GM18502 (cell line): ENCODE results near the gene KCTD2.

Experiments used
- ATAC-seq: cut with Tn5 transposase; IDR thresholded peaks from one replicate; pipeline ENCODE4 v1.9.1; 2021; ENCODE audit warnings: mild to moderate bottlenecking; ENCODE audit not compliant: unreplicated experiment, poor library complexity

The KCTD2 gene

DNA sequence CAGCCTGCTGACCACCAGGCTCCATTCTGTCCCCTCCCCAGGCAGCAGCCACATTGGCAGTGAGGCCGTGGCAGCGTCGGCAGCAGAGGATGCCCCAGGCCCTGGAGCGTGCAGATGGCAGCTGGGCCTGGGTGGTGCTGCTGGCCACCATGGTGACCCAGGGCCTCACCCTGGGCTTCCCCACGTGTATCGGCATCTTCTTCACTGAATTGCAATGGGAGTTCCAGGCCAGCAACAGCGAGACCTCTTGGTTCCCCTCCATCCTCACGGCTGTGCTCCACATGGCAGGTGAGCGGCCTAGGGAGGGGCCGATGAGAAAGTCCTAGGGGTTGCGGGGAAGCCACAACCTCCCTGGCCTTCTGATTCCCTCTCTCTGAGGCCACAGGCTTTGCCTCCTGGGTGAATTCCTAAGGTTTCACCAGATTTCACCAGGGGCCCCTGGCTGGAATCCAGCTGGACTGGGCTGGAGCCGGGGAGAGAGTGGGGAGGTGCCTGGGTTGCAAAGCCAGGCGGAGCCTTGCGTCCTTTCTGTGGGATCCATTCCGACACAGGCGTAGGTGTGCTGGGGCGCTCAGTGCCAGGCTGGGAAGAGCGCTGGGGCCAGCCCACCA, 46.6 kb downstream of the KCTD2 start:
- ATAC-seq = no peak

GRCh38 chr17:75094871-75095399, 47.9 kb downstream of the KCTD2 start:
- ATAC-seq = no peak

DNA sequence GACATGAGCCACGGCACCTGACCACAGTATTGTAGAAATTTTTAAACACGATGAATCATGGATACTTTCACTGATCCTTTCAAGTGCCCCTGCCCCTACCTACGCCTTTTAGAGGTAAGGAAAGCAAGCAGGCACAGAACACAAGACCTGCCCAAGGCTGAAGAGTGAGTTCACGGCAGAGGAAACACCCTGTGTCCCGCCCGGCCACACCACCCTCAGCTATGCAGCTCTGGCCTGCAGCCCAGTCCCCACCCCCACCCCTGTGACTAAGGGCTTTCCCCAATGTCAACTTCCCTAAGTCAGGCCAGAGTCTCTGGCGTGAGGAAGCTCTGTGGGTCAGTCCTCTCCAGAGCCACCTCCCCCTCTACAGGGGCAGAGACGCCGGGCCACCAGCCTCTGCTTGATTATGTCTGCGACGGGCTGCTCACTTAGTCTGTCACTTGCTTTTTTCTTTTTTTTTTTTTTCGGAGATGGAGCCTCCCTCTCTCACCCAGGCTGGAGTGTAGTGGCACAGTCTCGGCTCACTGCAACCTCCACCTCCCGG, 49.1 kb downstream of the KCTD2 start:
- ATAC-seq = no peak

- no peak for ATAC-seq
Measured at GRCh38 chr17:75097865-75098264, 50.8 kb downstream of the KCTD2 start.

DNA sequence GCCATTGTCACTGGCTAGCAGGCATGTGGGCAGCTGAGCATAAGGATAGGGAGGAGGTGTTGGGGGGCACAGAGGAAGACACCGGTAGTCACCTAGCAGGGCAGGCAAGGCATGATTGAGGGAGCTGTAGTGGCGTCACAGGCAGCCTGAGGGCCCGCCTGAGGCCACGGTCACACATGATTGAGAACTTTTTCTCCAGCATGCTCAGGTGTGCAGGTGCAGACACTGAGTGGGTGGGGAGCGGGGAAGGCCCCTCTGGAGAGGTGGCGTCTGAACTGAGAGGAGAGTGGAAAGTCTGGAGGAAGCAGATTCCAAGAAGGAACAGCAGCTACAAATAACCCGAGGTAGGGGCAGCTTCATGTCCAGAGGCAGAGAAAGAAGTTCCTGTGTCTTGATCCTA, 51.8 kb downstream of the KCTD2 start:
- no peak for ATAC-seq

GRCh38 chr17:75099881-75100595, 53.0 kb downstream of the KCTD2 start:
- no peak for ATAC-seq

GRCh38 chr17:75102385-75102821, 55.4 kb downstream of the KCTD2 start:
- ATAC-seq = no peak

GRCh38 chr17:75103601-75104554, 56.9 kb downstream of the KCTD2 start:
- ATAC-seq = no peak

GRCh38 chr17:75105126-75106080, 58.4 kb downstream of the KCTD2 start:
- no peak for ATAC-seq

- no peak for ATAC-seq
Measured at GRCh38 chr17:75108193-75108592, 61.2 kb downstream of the KCTD2 start.

DNA sequence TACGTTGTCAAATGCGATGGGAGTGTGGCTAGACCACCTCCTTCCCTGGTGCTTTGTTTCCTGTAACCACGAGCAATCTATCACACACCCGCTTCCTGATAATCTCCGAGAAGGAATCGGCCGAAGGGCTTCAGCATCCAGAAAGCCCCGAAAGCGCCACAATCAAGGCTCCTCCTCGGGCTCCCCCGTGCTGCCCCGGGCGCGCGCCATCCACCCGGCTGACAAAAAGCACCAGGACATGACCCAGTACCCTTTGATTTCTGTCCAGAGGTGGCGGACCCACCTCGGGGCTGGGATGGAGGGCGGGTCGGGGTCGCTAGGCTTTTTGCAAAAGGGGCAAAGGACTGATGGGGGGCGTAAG, 62.0 kb downstream of the KCTD2 start:
- no peak for ATAC-seq

DNA sequence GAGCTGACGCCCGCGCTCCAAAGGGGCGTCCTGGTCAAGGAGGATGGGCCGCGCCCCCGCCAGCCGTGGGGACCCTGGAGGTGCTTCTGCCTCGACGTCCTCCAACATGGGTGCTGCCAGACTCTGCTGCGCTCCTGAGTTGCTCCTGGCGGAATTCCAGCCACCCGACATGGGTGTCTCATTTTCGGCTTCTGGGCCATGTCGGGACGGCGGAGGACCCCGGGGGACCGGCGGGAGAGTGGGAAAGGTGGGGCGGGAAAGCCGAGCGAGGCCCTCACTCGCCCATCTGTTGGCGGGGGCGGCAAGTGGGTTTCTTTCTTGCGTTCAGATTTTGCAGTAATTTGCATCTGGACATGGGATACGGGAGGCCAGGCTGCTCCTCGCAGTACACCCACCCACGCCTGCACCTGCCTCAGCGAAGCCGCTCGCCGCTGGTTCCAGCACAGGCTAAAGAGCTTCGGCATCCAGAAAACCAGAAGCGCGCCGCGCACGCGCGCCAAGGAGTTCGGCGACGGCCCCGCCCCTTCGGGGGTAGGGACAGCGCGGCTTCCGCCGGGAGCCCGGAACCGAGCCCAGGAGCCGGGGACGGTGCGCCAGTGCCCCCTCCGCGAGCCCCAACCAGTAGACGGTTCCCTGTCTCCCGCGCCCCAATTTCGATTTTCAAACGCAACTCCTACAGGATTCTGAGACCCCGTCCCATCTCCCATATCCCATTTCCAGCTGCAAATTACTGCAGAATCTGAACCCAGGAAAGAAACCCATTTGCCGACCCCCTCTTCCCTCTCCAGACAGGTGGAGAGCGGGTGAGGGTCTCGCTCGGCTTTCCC, 62.6 kb downstream of the KCTD2 start, which contains the start of gene ARMC7:
ARMC7 (plus strand) TSS at position 563 of the 827 bp plus-strand sequence. CDS start 320 bp downstream, outside the sequence.
- ATAC-seq = peak; percentile 68

- ATAC-seq = no peak
Measured at GRCh38 chr17:75110234-75110937, 63.4 kb downstream of the KCTD2 start.

DNA sequence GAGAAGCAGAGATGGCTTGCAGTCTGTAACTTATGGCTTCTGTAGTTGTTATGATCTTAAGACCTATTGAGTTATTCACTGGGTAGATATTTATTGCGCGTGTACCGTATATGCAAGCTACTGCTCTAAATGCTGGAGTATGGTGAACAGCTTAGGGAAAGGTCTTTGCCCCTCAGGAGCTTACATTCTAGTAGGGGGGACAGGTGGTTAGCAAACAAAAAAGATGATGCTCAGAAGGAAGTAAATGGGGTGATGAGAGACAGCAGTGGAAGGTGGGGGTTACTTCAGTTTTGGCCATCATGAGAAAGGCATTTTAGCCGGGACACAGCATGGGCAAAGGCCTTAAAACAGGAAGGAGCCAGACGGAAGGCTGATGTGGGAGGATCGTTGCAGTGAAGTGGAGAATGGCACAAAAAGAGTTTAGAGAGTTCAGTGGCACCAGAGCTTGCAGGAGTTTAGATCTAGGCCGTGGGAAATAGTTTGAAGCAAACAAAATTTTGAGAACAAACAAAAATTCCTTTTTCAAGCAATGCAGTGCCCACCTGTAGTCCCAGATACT, 64.8 kb downstream of the KCTD2 start:
- no peak for ATAC-seq

- peak; percentile 56 for ATAC-seq
Measured at GRCh38 chr17:75113798-75114551, 67.0 kb downstream of the KCTD2 start.

DNA sequence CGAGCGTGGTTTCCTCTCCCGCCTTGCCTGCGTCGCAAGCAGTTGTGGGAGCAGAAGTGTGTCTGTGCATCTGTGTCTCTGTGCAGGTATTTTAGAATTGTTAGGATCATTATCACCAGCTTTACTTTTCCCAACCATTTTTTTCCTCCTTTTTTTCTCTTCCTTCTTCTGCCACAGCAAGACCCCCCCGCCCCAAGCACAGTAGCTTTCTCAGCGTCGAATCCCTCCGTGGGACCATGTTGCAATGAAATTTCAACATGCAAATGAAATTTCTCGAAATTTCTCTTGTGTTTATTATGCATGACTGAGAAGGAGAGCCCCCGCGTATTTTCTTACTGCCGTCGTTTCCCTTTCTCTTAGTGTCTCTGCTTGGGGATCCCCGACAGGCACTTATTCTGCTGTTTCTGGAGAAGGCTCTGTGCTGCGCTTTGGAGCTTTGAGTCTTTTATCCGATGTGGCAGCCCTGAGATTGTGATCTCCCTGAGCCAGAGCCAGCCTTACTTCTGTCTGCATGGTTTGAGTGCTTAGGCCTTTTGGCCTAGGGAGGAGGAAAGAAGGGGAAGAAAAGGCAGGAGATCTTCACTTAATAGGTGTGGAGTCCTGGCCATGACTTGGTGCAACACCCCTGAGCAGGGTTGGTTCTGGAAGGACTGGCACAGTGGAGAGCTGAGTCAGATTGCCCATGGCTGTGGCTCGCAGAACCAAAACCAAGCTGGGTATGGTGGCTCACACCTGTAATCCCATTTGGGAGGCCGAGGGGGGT, 67.7 kb downstream of the KCTD2 start:
- no peak for ATAC-seq
